MCF 10A (cell line): ENCODE measurements around the gene DOHH. TPM values are rescaled to one million over a fixed set of nuclear protein-coding genes. Genes with fewer than 3 reads are reported as not detected.

Experiments used
- BruUV-seq: library from RNA; stranded (reverse); fragments of 400-500 nt; replicated peaks from 2 replicates; lab custom pipeline; 2021; lab: Mats Ljungman, UMichigan
- CTCF ChIA-PET: fragments of 300-600 bp; sonication (Branson Sonifier 250); formaldehyde crosslinking; extraction: SDS; loops from one replicate; lab custom pipeline; 2021; ENCODE audit warnings: antibody characterized with exemption, inconsistent platforms; lab: Yijun Ruan, JAX
- POLR2A ChIA-PET: fragments of 300-600, 350-650 bp; sonication (Branson Sonifier 250); formaldehyde crosslinking; extraction: SDS; loops from one replicate; lab custom pipeline; 2020; ENCODE audit warnings: antibody characterized with exemption, inconsistent platforms; lab: Yijun Ruan, JAX
- DNase-seq: peaks from one replicate; pipeline ENCODE4 v3.0.0-alpha.2; 2018; ENCODE audit not compliant: unreplicated experiment
- H3K27ac Mint-ChIP-seq: one replicate; pipeline ENCODE4 v1.8.0; 2022; ENCODE audit warnings: mild to moderate bottlenecking, low read depth, mixed read lengths; ENCODE audit not compliant: unreplicated experiment
- H3K27me3 Mint-ChIP-seq: one replicate; pipeline ENCODE4 v1.8.0; 2022; ENCODE audit warnings: mixed read lengths; ENCODE audit not compliant: insufficient read depth, unreplicated experiment
- H3K36me3 Mint-ChIP-seq: one replicate; pipeline ENCODE4 v1.8.0; 2022; ENCODE audit warnings: mild to moderate bottlenecking, moderate library complexity, mixed read lengths; ENCODE audit not compliant: insufficient read depth, unreplicated experiment
- H3K4me1 Mint-ChIP-seq: one replicate; pipeline ENCODE4 v1.8.0; 2022; ENCODE audit warnings: mixed read lengths; ENCODE audit not compliant: insufficient read depth, unreplicated experiment
- H3K4me3 Mint-ChIP-seq: one replicate; pipeline ENCODE4 v1.8.0; 2022; ENCODE audit warnings: mild to moderate bottlenecking, moderate library complexity, mixed read lengths; ENCODE audit not compliant: unreplicated experiment
- H3K9me3 Mint-ChIP-seq: one replicate; pipeline ENCODE4 v1.8.0; 2022; ENCODE audit warnings: mixed read lengths; ENCODE audit not compliant: unreplicated experiment
- CTCF ChIP-seq: fragments of 200-600 bp; IDR thresholded peaks from one replicate; pipeline ENCODE4 v1.8.0; 2022; ENCODE audit warnings: antibody characterized with exemption, mild to moderate bottlenecking; ENCODE audit not compliant: unreplicated experiment
- intact Hi-C: fragments of 100-400 bp; cut with micrococcal nuclease; formaldehyde crosslinking; loops from 2 replicates; pipeline ENCODE4 v1.14.1; 2022
- total RNA-seq: library from RNA; stranded (reverse); gene quantifications from 2 replicates; pipeline ENCODE4 v1.2.3, GENCODE V29; 2022

Gene DOHH
- total RNA-seq, 1 experiment from 2014 or later, result 16.3 TPM

- ChIA-PET POLR2A (no interaction called here), CTCF (no interaction called here)
- Mint-ChIP-seq H3K27ac (no peak overlapping the region), H3K36me3 (peaks cover 34% of the 10 kb centered on the region), H3K9me3 (no peaks in the 10 kb centered on the region), H3K4me3 (no peak overlapping the region), H3K27me3 (no peaks in the 10 kb centered on the region), H3K4me1 (peaks cover 11% of the 10 kb centered on the region)
- intact Hi-C loops, result no loop called here
- no TSS peak for BruUV-seq
- TF ChIP-seq CTCF, result no peak
- no peak for DNase-seq
Measured at GRCh38 chr19:3522421-3523360, 22.2 kb upstream of the DOHH start.

- CTCF ChIA-PET, result interaction anchor here (0.6 to 2.2 kb wide), 5 partner anchors 18 to 1295 kb away, joined by 3 to 5 read pairs (median 4); partner anchors contain the start of gene TEKTIP1
Measured at GRCh38 chr19:3521104-3521445, 20.6 kb upstream of the DOHH start.

GRCh38 chr19:3520166-3521103, 20.0 kb upstream of the DOHH start:
- peaks cover 11% of the 10 kb centered on the region for H3K4me1 Mint-ChIP-seq
- H3K36me3 Mint-ChIP-seq, result peaks cover 28% of the 10 kb centered on the region
- peak; percentile 9 for TF ChIP-seq CTCF
- no peaks in the 10 kb centered on the region for H3K9me3 Mint-ChIP-seq
- POLR2A ChIA-PET, result interaction anchor here (0.6 kb wide), 1 partner anchor 20 kb away, joined by 3 read pairs; the partner anchor contains the start of gene DOHH
- BruUV-seq, result no TSS peak
- no peaks in the 10 kb centered on the region for H3K27me3 Mint-ChIP-seq
- CTCF ChIA-PET, result interaction anchor here (0.5 to 2.2 kb wide), 4 partner anchors 19 to 1469 kb away, joined by 3 to 5 read pairs (median 4); partner anchors contain the start of gene TEKTIP1
- H3K27ac Mint-ChIP-seq, result peak overlapping the region; percentile 87
- intact Hi-C loops, result no loop called here
- peak overlapping the region; percentile 50 for H3K4me3 Mint-ChIP-seq
- peak; percentile 81 for DNase-seq

More at GRCh38 chr19:3521104-3521445, 20.6 kb upstream of the DOHH start:
- intact Hi-C loops, result no loop called here
- Mint-ChIP-seq H3K9me3 (no peaks in the 10 kb centered on the region), H3K27me3 (no peaks in the 10 kb centered on the region), H3K27ac (peak overlapping the region; percentile 87), H3K36me3 (peaks cover 28% of the 10 kb centered on the region), H3K4me3 (peak overlapping the region; percentile 50), H3K4me1 (peaks cover 11% of the 10 kb centered on the region)
- POLR2A ChIA-PET, result no interaction called here
- BruUV-seq, result no TSS peak
- DNase-seq, result no peak
- TF ChIP-seq CTCF, result no peak
